ENCODE data around the gene MLXIPL. TPM values are rescaled to one million over a fixed set of nuclear protein-coding genes. Genes with fewer than 3 reads are reported as not detected.

MLXIPL gene
- total and polyA plus RNA-seq, 2 of the 8 experiments (the other 6 are each of a cell fraction or from before 2014, with no cell fraction given), result 9.4 to 10.6 TPM

GRCh38 chr7:73596191-73597065 lies 27.9 kb downstream of the MLXIPL start:
- H4K20me1 ChIP-seq (replicated peaks in 1 of 2; ENCODE audit: control insufficient read depth in 1 of 2, insufficient read depth in 2 of 2, low read length in 2 of 2), result peaks cover 0 to 5% of the 10 kb centered on the region in 2 experiments
- H3K4me1 ChIP-seq (replicated peaks in 1 of 4; ENCODE audit: control insufficient read depth in 3 of 4, insufficient read depth in 4 of 4, low read length in 3 of 4), result peaks cover 0 to 10% (median 3%) of the 10 kb centered on the region in 4 experiments; a peak in 4 of 7 replicates
- no peaks in the 10 kb centered on the region for H3K9me3 ChIP-seq (ENCODE audit: insufficient read depth in 2 of 2, low read depth in 1 of 2, low read length in 1 of 2)
- no peak overlapping the region; the same call in 1 of the 2 replicates for H3K18ac ChIP-seq (ENCODE audit: extremely low read depth, low read length)
- H2BK20ac ChIP-seq (ENCODE audit: low read length), result no peak overlapping the region
- no peak overlapping the region for H3K9ac ChIP-seq (replicated peaks in 1 of 4; ENCODE audit: extremely low read depth in 1 of 4, low read depth in 3 of 4, low read length in 3 of 4)
- peak in 1 of 2 experiments; percentile 17; a peak in 1 of 4 replicates for TF ChIP-seq RAD21 (IDR thresholded peaks at IDR 0.05 in 1 of 2, conservative IDR thresholded peaks at IDR 0.05 in 1 of 2; ENCODE audit: low read depth in 2 of 2, low read length in 2 of 2)
- TF ChIP-seq TCF12 (IDR thresholded peaks at IDR 0.05; ENCODE audit: low read depth, low read length), result no peak
- no peak for TF ChIP-seq SAP30 (IDR thresholded peaks at IDR 0.05; ENCODE audit: insufficient read depth, insufficient replicate concordance, low read length)
- no peak for TF ChIP-seq KDM1A (IDR thresholded peaks at IDR 0.05; ENCODE audit: borderline replicate concordance, low read length)
- TF ChIP-seq, protein P1, sequence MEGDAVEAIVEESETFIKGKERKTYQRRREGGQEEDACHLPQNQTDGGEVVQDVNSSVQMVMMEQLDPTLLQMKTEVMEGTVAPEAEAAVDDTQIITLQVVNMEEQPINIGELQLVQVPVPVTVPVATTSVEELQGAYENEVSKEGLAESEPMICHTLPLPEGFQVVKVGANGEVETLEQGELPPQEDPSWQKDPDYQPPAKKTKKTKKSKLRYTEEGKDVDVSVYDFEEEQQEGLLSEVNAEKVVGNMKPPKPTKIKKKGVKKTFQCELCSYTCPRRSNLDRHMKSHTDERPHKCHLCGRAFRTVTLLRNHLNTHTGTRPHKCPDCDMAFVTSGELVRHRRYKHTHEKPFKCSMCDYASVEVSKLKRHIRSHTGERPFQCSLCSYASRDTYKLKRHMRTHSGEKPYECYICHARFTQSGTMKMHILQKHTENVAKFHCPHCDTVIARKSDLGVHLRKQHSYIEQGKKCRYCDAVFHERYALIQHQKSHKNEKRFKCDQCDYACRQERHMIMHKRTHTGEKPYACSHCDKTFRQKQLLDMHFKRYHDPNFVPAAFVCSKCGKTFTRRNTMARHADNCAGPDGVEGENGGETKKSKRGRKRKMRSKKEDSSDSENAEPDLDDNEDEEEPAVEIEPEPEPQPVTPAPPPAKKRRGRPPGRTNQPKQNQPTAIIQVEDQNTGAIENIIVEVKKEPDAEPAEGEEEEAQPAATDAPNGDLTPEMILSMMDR (IDR thresholded peaks at IDR 0.05; ENCODE audit: control extremely low read depth in 1 of 3, insufficient read depth in 1 of 3, low read depth in 1 of 3, low read length in 3 of 3), result peak in 2 of 3 experiments; percentile 7 to 12; a peak in 2 of 4 replicates
- peaks cover 0 to 4% (median 2%) of the 10 kb centered on the region in 4 experiments; a peak in 3 of 7 replicates for H3K27me3 ChIP-seq (replicated peaks in 1 of 4; ENCODE audit: control insufficient read depth in 3 of 4, extremely low read depth in 1 of 4, insufficient read depth in 3 of 4, low read length in 3 of 4)
- no peak overlapping the region for H4K91ac ChIP-seq (replicated peaks; ENCODE audit: insufficient read length, low read length)
- peaks cover 6% of the 10 kb centered on the region; the same call in 1 of the 2 replicates for H3K23me2 ChIP-seq (ENCODE audit: low read depth, low read length)
- no peak overlapping the region for H3K56ac ChIP-seq (replicated peaks; ENCODE audit: insufficient read length, low read depth, low read length)
- no peak overlapping the region for H2AK5ac ChIP-seq (ENCODE audit: low read depth, low read length)
- ChIA-PET CTCF (ENCODE audit: partially characterized antibody) (interaction anchor here (0.6 to 9.6 kb wide), 4 partner anchors 9 to 749 kb away, joined by 3 to 74 read pairs (median 6); no protein-coding TSS in a partner anchor), POLR2A (ENCODE audit: partially characterized antibody) (interaction anchor here (1.3 to 1.8 kb wide), 5 partner anchors 11 to 91 kb away, joined by 3 to 6 read pairs (median 3); partner anchors contain the start of gene TBL2)
- H3K4ac ChIP-seq (replicated peaks; ENCODE audit: insufficient read length, low read depth, low read length), result no peak overlapping the region
- H3K23ac ChIP-seq (ENCODE audit: insufficient read length), result no peak overlapping the region
- DNase-seq (ENCODE audit: low read depth in 1 of 2, low spot score in 2 of 2) (no peak), FAIRE-seq (no peak)
- no peak overlapping the region for H3K27ac ChIP-seq (ENCODE audit: low read depth, low read length)
- no peaks in the 10 kb centered on the region for H3K79me2 ChIP-seq (ENCODE audit: control insufficient read depth in 1 of 2, insufficient read depth in 2 of 2, low read length in 2 of 2)
- H2AFZ ChIP-seq (ENCODE audit: low read length), result no peak overlapping the region
- H3K79me1 ChIP-seq (ENCODE audit: low read depth, low read length), result no peaks in the 10 kb centered on the region
- H3K4me3 ChIP-seq (ENCODE audit: extremely low read depth in 1 of 4, insufficient read depth in 2 of 4, low read depth in 3 of 4, low read length in 4 of 4), result no peak overlapping the region
- 85% methylated on average over 22 of the region's 37 CpGs; no CpG with 5 or more reads in 1 of the 2 experiments for WGBS, 2 experiments (ENCODE audit: extremely low coverage in 1 of 2, insufficient coverage in 1 of 2, insufficient read length in 1 of 2, insufficient replicate concordance in 2 of 2, low coverage in 1 of 2, low lambda C conversion rate in 2 of 2, missing lambda C conversion rate in 1 of 2)
- H3K4me2 ChIP-seq (ENCODE audit: insufficient read depth in 1 of 2, low read depth in 2 of 2, low read length in 2 of 2), result no peak overlapping the region
- H2BK5ac ChIP-seq (ENCODE audit: low read depth, low read length), result no peak overlapping the region
- H2BK15ac ChIP-seq (ENCODE audit: low read length), result no peak overlapping the region
- no peak overlapping the region for H2BK120ac ChIP-seq (replicated peaks; ENCODE audit: low read depth, low read length)
- H3K14ac ChIP-seq (ENCODE audit: insufficient read length), result no peak overlapping the region
- no peak overlapping the region for H2BK12ac ChIP-seq (ENCODE audit: low read depth, low read length)
- H4K8ac ChIP-seq (ENCODE audit: extremely low read depth, insufficient read depth, low read length), result peak overlapping the region; percentile 57
- H3K36me3 ChIP-seq (ENCODE audit: control insufficient read depth in 2 of 4, insufficient read depth in 4 of 4, low read length in 3 of 4), result no peaks in the 10 kb centered on the region; a peak in 1 of 8 replicates
- no peak overlapping the region for H4K5ac ChIP-seq (ENCODE audit: insufficient read length, low read depth, low read length)
